ENCODE measurements around the gene TRIM17. TPM values are rescaled to one million over a fixed set of nuclear protein-coding genes. Genes with fewer than 3 reads are reported as not detected.

The TRIM17 gene
- total RNA-seq, 6 experiments from 2014 or later, result 0.23 to 0.36 (median 0.30) TPM; not detected in 3

DNA sequence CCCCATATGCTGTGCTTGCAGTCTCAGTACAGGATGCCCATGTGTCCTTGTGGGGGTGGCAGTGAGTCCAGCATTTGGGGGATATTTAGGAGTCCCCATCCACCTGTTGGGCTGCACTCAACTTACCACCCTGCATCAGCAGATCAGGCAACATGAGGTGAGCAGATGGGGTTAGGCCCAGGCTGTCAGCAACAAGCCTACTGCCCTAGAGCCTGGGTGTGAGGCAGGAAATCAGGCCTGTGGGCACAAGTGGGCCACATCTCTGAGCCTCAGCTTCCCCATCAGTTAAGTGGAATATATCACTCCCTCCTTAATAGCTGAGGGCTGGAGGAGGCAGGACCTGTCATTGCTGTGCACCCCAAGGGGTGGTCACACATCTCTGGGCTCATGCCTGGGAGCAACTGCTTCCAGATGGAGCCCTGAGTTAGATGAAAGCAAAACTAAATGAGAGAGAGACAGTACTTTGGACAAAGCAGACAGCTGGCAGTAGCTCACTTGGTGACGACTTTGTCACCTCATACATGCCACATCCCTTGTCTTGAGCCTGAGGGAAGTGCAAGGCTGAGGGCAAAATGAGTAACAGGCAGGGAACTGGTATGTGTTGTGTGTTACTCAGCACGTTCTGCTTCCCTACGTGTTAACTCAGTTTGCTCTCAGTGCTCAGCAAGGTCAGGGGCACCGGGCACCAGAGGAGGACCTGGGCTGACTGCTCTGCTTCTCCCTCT, 58.5 kb downstream of the TRIM17 start:
- Mint-ChIP-seq H3K36me3 (ENCODE audit: low read depth) (no peaks in the 10 kb centered on the region), H3K9me3 (no peaks in the 10 kb centered on the region; the same call in 1 of the 2 replicates), H3K27me3 (ENCODE audit: insufficient read depth) (no peaks in the 10 kb centered on the region; the same call in 1 of the 2 replicates), H3K4me1 (ENCODE audit: low read depth) (no peaks in the 10 kb centered on the region), H3K4me3 (no peak overlapping the region), H3K27ac (no peak overlapping the region)
- peak; percentile 15 for DNase-seq
- TF ChIP-seq, protein P1, sequence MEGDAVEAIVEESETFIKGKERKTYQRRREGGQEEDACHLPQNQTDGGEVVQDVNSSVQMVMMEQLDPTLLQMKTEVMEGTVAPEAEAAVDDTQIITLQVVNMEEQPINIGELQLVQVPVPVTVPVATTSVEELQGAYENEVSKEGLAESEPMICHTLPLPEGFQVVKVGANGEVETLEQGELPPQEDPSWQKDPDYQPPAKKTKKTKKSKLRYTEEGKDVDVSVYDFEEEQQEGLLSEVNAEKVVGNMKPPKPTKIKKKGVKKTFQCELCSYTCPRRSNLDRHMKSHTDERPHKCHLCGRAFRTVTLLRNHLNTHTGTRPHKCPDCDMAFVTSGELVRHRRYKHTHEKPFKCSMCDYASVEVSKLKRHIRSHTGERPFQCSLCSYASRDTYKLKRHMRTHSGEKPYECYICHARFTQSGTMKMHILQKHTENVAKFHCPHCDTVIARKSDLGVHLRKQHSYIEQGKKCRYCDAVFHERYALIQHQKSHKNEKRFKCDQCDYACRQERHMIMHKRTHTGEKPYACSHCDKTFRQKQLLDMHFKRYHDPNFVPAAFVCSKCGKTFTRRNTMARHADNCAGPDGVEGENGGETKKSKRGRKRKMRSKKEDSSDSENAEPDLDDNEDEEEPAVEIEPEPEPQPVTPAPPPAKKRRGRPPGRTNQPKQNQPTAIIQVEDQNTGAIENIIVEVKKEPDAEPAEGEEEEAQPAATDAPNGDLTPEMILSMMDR (IDR thresholded peaks at IDR 0.05), result no peak

Small RNA genes within 50 kb of the gene (microRNA-seq; reads per million reads assigned to microRNA genes)
- not detected for gene MIR4666A
- gene MIR6742, result not detected

Other genes starting within 250 kb of the TRIM17 start
- 1 to 10 TPM in 2 of 6 experiments, under 1 TPM in 4; 0.27 to 1.8 (median 0.53) TPM for gene OBSCN, start 208.8 kb downstream of the TRIM17 start, total RNA-seq (2021; fragmentation: NEBNext Ultra II Directional; extraction: Animal tissue kit (Norgen Biotek cat#: 25700))
- 10 to 100 TPM; 19.0 to 26.0 (median 21.8) TPM for gene TRIM11, start 10.0 kb downstream of the TRIM17 start, total RNA-seq (2021; fragmentation: NEBNext Ultra II Directional; extraction: Animal tissue kit (Norgen Biotek cat#: 25700))
- 100 to 1,000 TPM; 110 to 143 (median 130) TPM for gene RNF187, start 70.5 kb upstream of the TRIM17 start, total RNA-seq (2021; fragmentation: NEBNext Ultra II Directional; extraction: Animal tissue kit (Norgen Biotek cat#: 25700))

Data from HFFc6 (cell line).